GM19324 (cell line): ENCODE results near the gene WDR27.

Experiments used
- ATAC-seq: cut with Tn5 transposase; IDR thresholded peaks from one replicate; pipeline ENCODE4 v1.9.1; 2021; ENCODE audit warnings: mild to moderate bottlenecking, moderate library complexity; ENCODE audit not compliant: unreplicated experiment, low FRiP score

WDR27 gene

GRCh38 chr6:169421586-169422264 is 280.1 kb downstream of the WDR27 start:
- ATAC-seq, result no peak

GRCh38 chr6:169420912-169421543 is 280.8 kb downstream of the WDR27 start:
- ATAC-seq, result no peak

GRCh38 chr6:169417101-169417500 is 284.7 kb downstream of the WDR27 start:
- no peak for ATAC-seq

- no peak for ATAC-seq
Observed at GRCh38 chr6:169416249-169416648, 285.6 kb downstream of the WDR27 start.

GRCh38 chr6:169415179-169415578 is 286.6 kb downstream of the WDR27 start:
- no peak for ATAC-seq

GRCh38 chr6:169411722-169412121 is 290.1 kb downstream of the WDR27 start:
- no peak for ATAC-seq

- no peak for ATAC-seq
Observed at GRCh38 chr6:169411296-169411695, 290.5 kb downstream of the WDR27 start.

- no peak for ATAC-seq
Observed at GRCh38 chr6:169409742-169410312, 292.0 kb downstream of the WDR27 start.

GRCh38 chr6:169407325-169407724 is 294.5 kb downstream of the WDR27 start:
- no peak for ATAC-seq
